K562 (cell line): ENCODE data around the gene MAN1B1. TPM values are rescaled to one million over a fixed set of nuclear protein-coding genes. Genes with fewer than 3 reads are reported as not detected.
A peak's percentile ranks its signal among the peaks of the same experiment; 100 is the strongest.

ENCODE experiments used
- E2F3 ChIP-seq: fragments of 250-450 bp; sonication (Bioruptor Pico); IDR thresholded peaks from 2 replicates; pipeline ENCODE4 v1.4.0; 2020; ENCODE audit warnings: mild to moderate bottlenecking
- GABPB2 ChIP-seq: fragments of 250-450 bp; sonication (Bioruptor Pico); conservative IDR thresholded peaks from 2 replicates; pipeline ENCODE4 v1.5.1; 2021; ENCODE audit warnings: mild to moderate bottlenecking
- LCOR ChIP-seq: sonication (generic); formaldehyde crosslinking; IDR thresholded peaks from 2 replicates; pipeline ENCODE4 v1.8.0; 2022; ENCODE audit warnings: mild to moderate bottlenecking, missing genetic modification reagents
- MAZ ChIP-seq, 2 experiments: fragments of 450-650 bp in 1 of 2; sonication (generic) in 1 of 2; formaldehyde crosslinking; IDR thresholded peaks in 1 of 2; conservative IDR thresholded peaks in 1 of 2; 2 replicates each; pipeline versions ENCODE4 v1.4.0 to v1.5.0; 2020; ENCODE audit warnings: mild to moderate bottlenecking in 1 of 2, missing genetic modification reagents in 1 of 2
- NELFE ChIP-seq: IDR thresholded peaks from 2 replicates; pipeline ENCODE4 v1.6.1; 2011; ENCODE audit warnings: mild to moderate bottlenecking; ENCODE audit not compliant: insufficient read depth, insufficient read length
- NFIC ChIP-seq: fragments of 450-650 bp; IDR thresholded peaks from 2 replicates; pipeline ENCODE4 v1.6.1; 2017; ENCODE audit warnings: mild to moderate bottlenecking, inconsistent platforms
- PHTF2 ChIP-seq: fragments of 250-450 bp; sonication (Bioruptor Pico); IDR thresholded peaks from 2 replicates; pipeline ENCODE4 v1.5.0; 2021; ENCODE audit warnings: mild to moderate bottlenecking
- PRMT5 ChIP-seq: sonication (generic); formaldehyde crosslinking; IDR thresholded peaks from 2 replicates; pipeline ENCODE4 v1.5.0; 2020; ENCODE audit warnings: missing genetic modification reagents
- SAFB2 ChIP-seq: fragments of 200-400 bp; formaldehyde crosslinking; IDR thresholded peaks from 2 replicates; pipeline ENCODE4 v1.6.1; 2018; ENCODE audit warnings: borderline replicate concordance, low read length, low read depth, moderate library complexity; ENCODE audit not compliant: severe bottlenecking
- SFPQ ChIP-seq: fragments of 200-400 bp; formaldehyde crosslinking; IDR thresholded peaks from 2 replicates; pipeline ENCODE4 v1.6.1; 2017; ENCODE audit warnings: mild to moderate bottlenecking, low read depth, low read length, moderate library complexity
- TCFL5 ChIP-seq: fragments of 250-450 bp; sonication (Bioruptor Pico); conservative IDR thresholded peaks from 2 replicates; pipeline ENCODE4 v1.6.1; 2021; ENCODE audit warnings: mild to moderate bottlenecking, moderate library complexity, matching md5 sums
- ZBTB11 ChIP-seq, 3 experiments: fragments of 200-800 bp in 1 of 3; fragments of 250-450 bp in 1 of 3; fragments of 450-650 bp in 1 of 3; sonication (Bioruptor Pico) in 1 of 3; sonication (Bioruptor generic) in 1 of 3; formaldehyde crosslinking in 1 of 3; IDR thresholded peaks; 2 replicates each; pipeline versions ENCODE4 v1.6.1 to v1.8.0; 2016 to 2022; ENCODE audit warnings: mild to moderate bottlenecking in 2 of 3, missing genetic modification characterization in 2 of 3, missing compliant biosample characterization in 1 of 3, moderate library complexity in 1 of 3
- ZNF280B ChIP-seq: fragments of 250-450 bp; sonication (Bioruptor Pico); IDR thresholded peaks from 2 replicates; pipeline ENCODE4 v1.5.1; 2021; ENCODE audit warnings: mild to moderate bottlenecking
- ZNF347 ChIP-seq: fragments of 450-650 bp; formaldehyde crosslinking; IDR thresholded peaks from 2 replicates; pipeline ENCODE4 v1.4.0; 2020; ENCODE audit warnings: low read depth, mild to moderate bottlenecking, moderate library complexity
- polyA plus RNA-seq, 8 experiments: library from polyadenylated mRNA; depleted of rRNA in 4 of 8; stranded (reverse) in 5 of 8; unstranded in 3 of 8; fragments of >200 nt; fragmentation: Nextera tagmentation in 2 of 8; fragmentation: Illumina TruSeq in 1 of 8; extraction: Ambion mirVana in 2 of 8; extraction: Trizol in 1 of 8; gene quantifications; 2 replicates each; pipeline versions ENCODE4 v1.2.1 to v1.2.3, GENCODE V29; 2011 to 2014; ENCODE audit warnings: inconsistent platforms in 1 of 8, missing spikeins in 1 of 8
- total RNA-seq, 7 experiments: library from RNA; depleted of rRNA in 6 of 7; stranded (reverse); fragments of >200 nt in 6 of 7; fragmentation: Illumina TruSeq in 2 of 7; extraction: Trizol in 2 of 7; gene quantifications; 2 replicates each; pipeline versions ENCODE4 v1.2.1 to v1.2.3, GENCODE V29; 2011 to 2021; ENCODE audit warnings: low replicate concordance in 1 of 7
- TF ChIP-seq, protein P1 (sequence below): IDR thresholded peaks from 2 replicates; pipeline ENCODE4 v1.6.1; 2014; ENCODE audit warnings: antibody characterized with exemption

The MAN1B1 gene
- total and polyA plus RNA-seq, 9 of the 15 experiments (the other 6 are each of a cell fraction or from before 2014, with no cell fraction given) = 0.55 to 36.6 (median 27.3) TPM

- TF ChIP-seq, protein P1, sequence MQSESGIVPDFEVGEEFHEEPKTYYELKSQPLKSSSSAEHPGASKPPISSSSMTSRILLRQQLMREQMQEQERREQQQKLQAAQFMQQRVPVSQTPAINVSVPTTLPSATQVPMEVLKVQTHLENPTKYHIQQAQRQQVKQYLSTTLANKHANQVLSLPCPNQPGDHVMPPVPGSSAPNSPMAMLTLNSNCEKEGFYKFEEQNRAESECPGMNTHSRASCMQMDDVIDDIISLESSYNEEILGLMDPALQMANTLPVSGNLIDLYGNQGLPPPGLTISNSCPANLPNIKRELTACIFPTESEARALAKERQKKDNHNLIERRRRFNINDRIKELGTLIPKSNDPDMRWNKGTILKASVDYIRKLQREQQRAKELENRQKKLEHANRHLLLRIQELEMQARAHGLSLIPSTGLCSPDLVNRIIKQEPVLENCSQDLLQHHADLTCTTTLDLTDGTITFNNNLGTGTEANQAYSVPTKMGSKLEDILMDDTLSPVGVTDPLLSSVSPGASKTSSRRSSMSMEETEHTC = peak; percentile 33; the same call in 1 of the 2 replicates
- TF ChIP-seq SAFB2 = no peak
- no peak for TF ChIP-seq ZNF280B (CRISPR knock-in tag)
- TF ChIP-seq TCFL5 = no peak
- TF ChIP-seq ZBTB11 (CRISPR knock-in tag; IDR thresholded peaks at IDR 0.05) = peak in 1 of 3 experiments; percentile 50; a peak in 1 of 6 replicates
- TF ChIP-seq PHTF2 (CRISPR knock-in tag) = no peak
- TF ChIP-seq GABPB2 (CRISPR knock-in tag) = no peak
- no peak for TF ChIP-seq SFPQ
- no peak for TF ChIP-seq E2F3 (CRISPR knock-in tag)
- no peak for TF ChIP-seq ZNF347 (CRISPR knock-in tag)
- TF ChIP-seq MAZ (CRISPR knock-in tag; conservative IDR thresholded peaks at IDR 0.05 in 1 of 2, IDR thresholded peaks at IDR 0.05 in 1 of 2) = no peak
- no peak for TF ChIP-seq NELFE
- no peak for TF ChIP-seq PRMT5 (CRISPR knock-in tag)
- no peak for TF ChIP-seq NFIC
- no peak for TF ChIP-seq LCOR (CRISPR knock-in tag)
These were observed 9.6 kb upstream of the MAN1B1 start, which contains the start of gene UAP1L1 (continued) for GRCh38 chr9:137077010-137077747.
